NCI-H146 (cell line): ENCODE results near the gene TELO2.

ENCODE experiments used
- DNase-seq: peaks from one replicate; lab custom pipeline; 2025; lab: John Stamatoyannopoulos, UW

TELO2 gene

DNA sequence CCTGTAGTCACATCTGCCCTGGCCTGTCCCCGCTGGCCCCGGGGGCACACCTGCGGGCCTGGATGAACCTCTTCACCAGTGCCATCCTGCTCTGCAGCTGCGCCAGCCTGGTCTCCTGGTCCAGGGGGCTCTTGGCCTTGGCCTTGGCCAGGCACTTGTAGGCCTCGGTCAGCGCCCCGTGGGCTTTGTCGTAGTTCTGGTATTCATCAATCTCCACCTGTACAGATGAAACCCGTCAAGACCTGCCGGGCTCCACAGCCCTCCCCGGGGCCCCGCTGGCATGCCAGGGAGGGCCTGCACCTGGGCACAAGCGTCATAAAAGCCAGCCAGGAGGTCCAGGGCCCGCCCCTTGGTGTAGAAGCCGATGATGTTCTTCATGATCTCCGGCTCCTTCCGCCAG is 26.7 kb downstream of the TELO2 start:
- DNase-seq: no peak

DNA sequence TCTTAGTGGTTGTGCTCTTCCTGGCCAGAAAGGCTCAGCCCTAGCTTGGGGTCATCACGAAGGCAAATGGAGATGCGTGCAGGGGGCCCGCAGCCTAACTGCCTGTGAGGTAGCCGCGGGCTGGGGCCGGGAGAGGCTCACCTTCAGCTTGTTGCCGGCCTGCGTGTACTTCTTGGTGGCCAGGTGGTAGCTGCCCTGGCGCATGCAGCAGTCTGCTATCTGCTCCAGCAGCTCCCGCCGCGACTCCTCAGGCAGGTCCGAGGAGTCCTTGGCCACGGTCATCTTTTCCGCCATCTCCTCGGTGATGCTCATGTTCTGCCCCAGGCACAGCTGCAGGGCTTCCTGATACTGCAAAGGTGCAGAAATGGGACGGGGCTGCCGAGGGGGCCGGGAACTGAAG is 27.3 kb downstream of the TELO2 start:
- no peak for DNase-seq

GRCh38 chr16:1523581-1524245 is 30.6 kb downstream of the TELO2 start:
- DNase-seq: no peak

DNA sequence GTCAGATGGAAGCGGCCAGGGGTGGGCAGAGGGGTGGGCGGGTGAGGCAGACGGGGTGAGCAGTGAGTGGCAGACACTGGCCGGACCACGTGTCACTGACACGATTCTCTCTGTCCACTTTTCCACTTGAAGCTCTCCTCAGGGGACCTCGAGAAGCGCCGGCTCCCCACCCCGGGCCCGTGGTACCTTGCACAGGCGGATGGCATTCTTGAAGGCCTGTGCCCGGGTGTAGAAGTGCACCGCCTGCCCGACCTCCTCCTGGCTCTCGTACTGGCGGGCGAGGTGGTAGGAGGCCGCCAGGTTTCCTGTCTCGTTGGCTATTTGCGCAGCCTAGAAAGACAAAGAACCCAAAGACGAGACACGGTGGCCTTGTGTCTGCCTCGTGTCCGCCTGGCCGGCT is 31.2 kb downstream of the TELO2 start:
- no peak for DNase-seq

- DNase-seq: no peak
These were observed 32.9 kb downstream of the TELO2 start for GRCh38 chr16:1525871-1526607.

- DNase-seq: no peak
These were observed 33.7 kb downstream of the TELO2 start for GRCh38 chr16:1526608-1527555.

GRCh38 chr16:1527836-1528811 is 35.0 kb downstream of the TELO2 start:
- DNase-seq: no peak

DNA sequence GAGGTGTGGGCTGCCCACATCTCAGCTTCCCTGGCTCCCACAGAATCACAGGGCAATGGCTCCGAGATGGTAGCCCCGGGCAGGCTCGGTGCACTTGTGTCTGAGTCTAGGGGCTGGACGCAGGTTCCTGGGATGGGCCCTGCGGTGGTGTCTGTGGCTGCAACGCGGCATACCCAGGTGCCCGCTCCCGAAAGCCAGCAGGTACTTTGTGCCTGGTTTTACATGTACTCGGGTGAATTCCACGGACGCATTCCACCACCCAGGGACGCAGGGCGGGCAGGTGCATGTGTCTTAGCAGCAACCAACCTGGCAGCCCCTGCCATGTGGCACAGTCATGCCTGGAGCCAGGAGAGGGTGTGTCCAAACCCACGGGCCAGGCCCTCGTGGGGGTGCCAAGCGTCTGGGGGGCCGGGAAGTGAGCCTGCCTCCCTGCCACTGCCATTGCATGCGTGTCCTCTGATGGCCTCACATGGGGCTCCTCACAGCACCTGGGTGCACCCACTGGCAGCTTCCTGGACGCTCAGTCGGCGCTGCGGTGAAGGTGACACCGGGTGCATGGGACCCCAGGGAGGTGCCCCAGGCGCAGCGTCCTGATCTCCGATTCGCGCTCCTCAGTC is 35.9 kb downstream of the TELO2 start:
- DNase-seq: no peak

DNA sequence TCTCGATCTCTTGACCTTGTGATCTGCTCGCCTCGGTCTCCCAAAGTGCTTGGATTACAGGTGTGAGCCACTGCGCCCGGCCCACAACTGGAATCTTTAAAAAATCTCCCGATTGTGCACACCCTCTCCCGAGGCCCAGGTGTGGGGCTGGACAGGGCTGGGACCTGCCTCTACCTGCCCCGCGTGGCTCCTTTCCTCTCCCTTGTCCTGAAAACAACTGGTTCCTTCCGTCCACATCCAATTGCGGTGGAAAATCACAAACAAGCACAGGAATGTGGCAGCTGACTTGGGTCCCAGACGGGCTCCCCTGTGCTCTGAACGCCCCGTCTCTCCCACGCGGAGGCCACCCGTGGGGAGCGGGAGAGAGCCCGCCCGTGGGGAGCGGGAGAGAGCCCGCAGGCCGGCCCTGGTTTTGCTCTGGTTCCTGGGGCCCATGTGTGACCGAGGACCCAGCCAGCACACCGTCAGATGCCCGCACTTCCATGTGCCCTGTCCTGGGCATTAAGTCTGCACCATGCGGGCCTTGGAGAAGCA is 37.3 kb downstream of the TELO2 start:
- DNase-seq: no peak

GRCh38 chr16:1530883-1531637 is 37.9 kb downstream of the TELO2 start:
- no peak for DNase-seq

DNA sequence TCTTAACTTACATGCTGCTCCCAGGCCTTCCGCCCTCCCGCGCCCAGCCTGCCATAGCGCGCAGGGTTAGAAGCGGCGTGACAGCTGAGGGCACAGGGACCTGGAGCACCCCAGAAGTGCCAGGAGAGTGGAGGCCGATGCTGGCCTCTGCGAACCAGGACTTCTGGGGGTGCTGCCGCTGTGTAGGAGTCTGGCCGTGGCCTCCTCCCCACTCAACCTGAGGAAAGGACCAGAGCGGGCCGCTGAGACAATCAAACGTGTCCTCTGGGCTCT is 38.4 kb downstream of the TELO2 start:
- DNase-seq: no peak

GRCh38 chr16:1532081-1532760 is 39.1 kb downstream of the TELO2 start:
- DNase-seq: no peak

DNA sequence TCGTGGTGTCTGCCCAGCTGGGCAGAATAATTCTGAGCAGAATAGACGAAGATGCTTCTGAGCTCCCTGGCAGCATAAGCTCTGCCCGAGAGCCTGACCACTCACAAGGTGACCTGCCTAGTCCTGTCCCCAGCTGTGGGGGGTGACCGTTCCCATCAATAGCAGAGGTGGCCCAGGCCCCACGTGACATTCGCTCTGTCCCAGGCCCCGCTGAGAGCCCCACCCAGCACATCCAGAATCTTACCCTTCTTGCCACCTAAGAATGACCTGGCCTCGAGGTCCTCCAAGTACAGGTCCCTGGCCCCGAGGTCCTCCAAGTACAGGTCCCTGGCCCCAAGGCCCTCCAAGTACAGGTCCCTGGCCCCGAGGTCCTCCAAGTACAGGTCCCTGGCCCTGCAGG is 39.6 kb downstream of the TELO2 start:
- DNase-seq: no peak

GRCh38 chr16:1533443-1533951 is 40.3 kb downstream of the TELO2 start, which contains the start of gene TMEM204:
Gene TMEM204, plus strand, starts transcription at chr16:1533666. Its CDS starts 610 bp downstream, at chr16:1534276.
- no peak for DNase-seq

DNA sequence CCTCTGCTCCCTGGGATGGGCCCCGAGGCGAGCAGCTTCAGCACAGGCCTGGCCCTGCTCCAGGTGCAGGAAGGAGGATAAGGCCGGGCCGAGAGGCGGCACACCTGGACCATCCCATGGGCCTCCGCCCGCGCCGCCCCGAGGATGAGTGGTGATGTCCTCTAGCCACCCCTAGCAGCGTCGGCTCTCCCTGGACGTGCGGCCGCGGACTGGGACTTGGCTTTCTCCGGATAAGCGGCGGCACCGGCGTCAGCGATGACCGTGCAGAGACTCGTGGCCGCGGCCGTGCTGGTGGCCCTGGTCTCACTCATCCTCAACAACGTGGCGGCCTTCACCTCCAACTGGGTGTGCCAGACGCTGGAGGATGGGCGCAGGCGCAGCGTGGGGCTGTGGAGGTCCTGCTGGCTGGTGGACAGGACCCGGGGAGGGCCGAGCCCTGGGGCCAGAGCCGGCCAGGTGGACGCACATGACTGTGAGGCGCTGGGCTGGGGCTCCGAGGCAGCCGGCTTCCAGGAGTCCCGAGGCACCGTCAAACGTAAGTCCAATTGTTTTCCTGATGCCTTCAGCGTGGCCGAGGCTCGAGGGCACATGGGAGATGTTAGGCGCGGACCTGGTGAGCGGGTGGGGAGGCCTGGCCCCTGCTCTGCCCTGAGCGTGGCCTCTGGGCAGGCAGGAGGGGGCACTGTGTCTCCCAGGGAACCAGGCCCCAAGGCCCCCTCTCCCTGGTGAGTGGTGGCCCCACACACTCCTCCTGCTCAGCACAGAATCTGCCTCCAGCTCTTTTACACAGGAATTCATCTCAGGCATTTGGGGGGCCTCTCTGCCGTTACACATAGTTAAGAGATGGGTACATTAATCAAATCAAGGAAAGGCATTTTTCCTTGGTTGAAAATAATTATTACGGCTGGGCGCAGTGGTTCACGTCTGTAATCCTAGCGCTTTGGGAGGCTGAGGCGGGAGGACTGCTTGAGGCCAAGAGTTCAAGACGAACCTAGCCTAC is 41.2 kb downstream of the TELO2 start:
- no peak for DNase-seq

DNA sequence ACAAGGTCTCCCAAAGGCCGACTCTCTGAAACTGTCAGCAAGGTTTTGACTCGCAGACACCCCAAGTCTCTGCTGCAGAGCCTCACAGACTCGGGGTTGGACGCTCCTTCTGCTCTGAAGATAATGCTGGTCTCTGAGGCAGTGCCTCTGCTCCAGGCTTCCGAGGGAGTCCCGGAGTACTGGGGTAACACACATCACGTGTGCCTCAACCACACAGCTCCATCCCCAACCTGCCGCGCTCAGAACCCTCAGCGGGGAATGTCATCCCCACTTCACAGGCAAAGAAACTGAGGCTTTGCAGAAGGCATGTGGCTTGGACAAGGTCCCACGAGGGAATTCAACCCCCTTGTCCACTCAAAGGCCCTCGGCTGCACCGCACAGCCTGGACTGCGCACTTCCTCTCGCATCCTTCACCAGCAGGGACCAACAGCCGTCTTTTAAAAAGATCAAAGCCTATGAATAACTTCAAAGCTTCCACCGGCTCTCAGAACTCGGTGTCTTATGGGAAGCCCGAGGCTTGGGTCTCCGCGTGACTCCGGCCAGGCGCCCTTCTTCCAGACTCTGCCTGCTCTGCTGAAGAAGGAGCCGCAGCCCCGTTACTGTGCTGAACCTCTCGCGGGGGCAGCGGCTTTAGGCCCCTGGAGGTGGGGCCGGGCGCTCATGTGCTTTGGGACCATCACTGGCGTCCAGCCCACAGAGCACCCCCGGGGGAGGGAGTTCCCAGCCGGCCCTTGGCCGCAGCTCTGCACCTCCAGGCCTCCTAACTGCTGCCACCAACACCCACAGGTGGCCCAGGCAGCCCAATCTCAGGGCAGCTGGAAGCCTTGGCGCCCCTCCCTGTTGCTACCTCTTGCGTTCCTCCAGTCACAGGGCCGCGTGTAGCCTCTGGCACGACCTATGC is 42.5 kb downstream of the TELO2 start:
- DNase-seq: no peak

GRCh38 chr16:1536601-1537000 is 43.4 kb downstream of the TELO2 start:
- no peak for DNase-seq
